ENCODE data around the gene ANKLE2.

- TF ChIP-seq CTCF (IDR thresholded peaks at IDR 0.05) (no peak), POLR2A (IDR thresholded peaks at IDR 0.05) (no peak)
Observed at GRCh38 chr12:132786192-132786591, 24.6 kb upstream of the ANKLE2 start.
